Tibial nerve (tissue), 3 donors: ENCODE data around the gene VTI1A.

Source experiments
- POLR2A ChIP-seq, 2 donors: fragments of 450-650 bp; IDR thresholded peaks; one replicate each; pipeline ENCODE4 v1.6.1; 2017; ENCODE audit warnings: antibody characterized with exemption in 2 of 2, mild to moderate bottlenecking in 2 of 2, moderate library complexity in 2 of 2
- TF ChIP-seq, protein P1 (sequence below), 5 experiments: fragments of 200-600 bp in 3 of 5; fragments of 450-650 bp in 2 of 5; sonication (generic) in 3 of 5; IDR thresholded peaks; one replicate each; pipeline ENCODE4 v1.5.1; 2016 to 2019; ENCODE audit warnings: antibody characterized with exemption in 5 of 5, mild to moderate bottlenecking in 3 of 5, moderate library complexity in 2 of 5

DNA sequence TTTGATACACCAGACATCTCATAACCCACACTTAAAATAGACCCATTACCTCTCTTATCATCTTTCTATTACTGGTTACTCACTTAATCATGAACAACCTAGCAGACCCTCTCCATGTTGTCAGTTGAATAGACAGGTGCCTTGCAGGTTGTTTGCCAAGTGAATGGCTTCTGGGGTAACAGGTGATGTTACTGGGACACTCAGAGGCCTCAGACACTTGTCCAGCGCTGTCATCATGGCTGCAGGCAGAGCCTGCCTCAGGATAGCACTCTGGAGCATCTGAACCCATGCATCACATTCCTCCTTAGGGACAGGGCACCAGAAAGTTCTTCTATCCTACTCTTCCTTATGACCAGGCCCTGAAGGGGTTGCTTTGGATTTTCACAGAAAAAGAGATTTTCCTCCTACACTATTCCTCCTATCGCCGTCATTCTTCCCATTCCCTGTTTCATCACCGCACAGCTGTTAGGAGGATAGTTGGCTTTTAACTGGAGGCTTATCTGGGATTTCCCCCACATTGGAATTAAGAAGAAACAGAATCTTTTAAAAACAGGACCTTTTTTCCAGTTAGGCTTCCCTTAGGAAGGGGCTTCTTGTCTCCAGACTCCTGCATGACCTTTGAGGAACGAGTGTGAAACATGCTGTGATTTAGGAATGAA lies 182.1 kb downstream of the VTI1A start:
- no peak for TF ChIP-seq POLR2A (IDR thresholded peaks at IDR 0.05)
- TF ChIP-seq, protein P1, sequence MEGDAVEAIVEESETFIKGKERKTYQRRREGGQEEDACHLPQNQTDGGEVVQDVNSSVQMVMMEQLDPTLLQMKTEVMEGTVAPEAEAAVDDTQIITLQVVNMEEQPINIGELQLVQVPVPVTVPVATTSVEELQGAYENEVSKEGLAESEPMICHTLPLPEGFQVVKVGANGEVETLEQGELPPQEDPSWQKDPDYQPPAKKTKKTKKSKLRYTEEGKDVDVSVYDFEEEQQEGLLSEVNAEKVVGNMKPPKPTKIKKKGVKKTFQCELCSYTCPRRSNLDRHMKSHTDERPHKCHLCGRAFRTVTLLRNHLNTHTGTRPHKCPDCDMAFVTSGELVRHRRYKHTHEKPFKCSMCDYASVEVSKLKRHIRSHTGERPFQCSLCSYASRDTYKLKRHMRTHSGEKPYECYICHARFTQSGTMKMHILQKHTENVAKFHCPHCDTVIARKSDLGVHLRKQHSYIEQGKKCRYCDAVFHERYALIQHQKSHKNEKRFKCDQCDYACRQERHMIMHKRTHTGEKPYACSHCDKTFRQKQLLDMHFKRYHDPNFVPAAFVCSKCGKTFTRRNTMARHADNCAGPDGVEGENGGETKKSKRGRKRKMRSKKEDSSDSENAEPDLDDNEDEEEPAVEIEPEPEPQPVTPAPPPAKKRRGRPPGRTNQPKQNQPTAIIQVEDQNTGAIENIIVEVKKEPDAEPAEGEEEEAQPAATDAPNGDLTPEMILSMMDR (IDR thresholded peaks at IDR 0.05), result no peak
